ENCODE results near the gene HOXC10. TPM values are rescaled to one million over a fixed set of nuclear protein-coding genes. Genes with fewer than 3 reads are reported as not detected.

Gene HOXC10
- total and polyA plus RNA-seq, 7 experiments from 2014 or later, result not detected

DNA sequence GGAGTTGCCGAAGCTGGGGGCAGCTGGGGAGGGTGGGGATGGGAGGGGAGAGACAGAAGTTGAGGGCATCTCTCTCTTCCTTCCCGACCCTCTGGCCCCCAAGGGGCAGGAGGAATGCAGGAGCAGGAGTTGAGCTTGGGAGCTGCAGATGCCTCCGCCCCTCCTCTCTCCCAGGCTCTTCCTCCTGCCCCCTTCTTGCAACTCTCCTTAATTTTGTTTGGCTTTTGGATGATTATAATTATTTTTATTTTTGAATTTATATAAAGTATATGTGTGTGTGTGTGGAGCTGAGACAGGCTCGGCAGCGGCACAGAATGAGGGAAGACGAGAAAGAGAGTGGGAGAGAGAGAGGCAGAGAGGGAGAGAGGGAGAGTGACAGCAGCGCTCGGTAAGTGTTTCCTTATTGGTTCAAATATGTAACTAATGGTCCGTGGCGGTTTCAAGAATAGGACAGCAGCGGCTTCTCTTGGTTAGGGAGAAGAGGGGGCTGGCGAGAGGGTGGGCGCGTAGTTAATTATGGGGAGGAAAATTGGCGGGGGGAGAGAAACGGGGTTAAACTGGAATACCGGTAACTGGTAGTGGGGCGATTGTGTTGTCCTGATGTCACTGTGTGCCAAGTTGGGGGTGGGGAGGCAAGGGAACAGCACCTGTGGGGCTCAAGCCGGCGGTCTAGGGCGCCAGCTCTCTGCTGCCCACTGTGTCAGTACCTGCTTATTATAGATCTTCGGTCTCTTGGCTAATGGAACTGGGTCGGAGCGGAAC is 32.3 kb downstream of the HOXC10 start:
- peaks cover 7 to 15% of the 10 kb centered on the region in 2 donors for H3K4me1 ChIP-seq (ENCODE audit: control insufficient read depth in 2 of 2, insufficient read depth in 2 of 2, low read length in 2 of 2)
- H3K4me3 Mint-ChIP-seq, result peak overlapping the region; percentile 69 to 89 (median 84)
- intact Hi-C loops (cut with micrococcal nuclease), result loop anchor here (1.0 to 2.0 kb wide), 2 partner anchors 11 to 14 kb away; no protein-coding TSS in a partner anchor
- H3K36me3 ChIP-seq (ENCODE audit: control insufficient read depth in 2 of 3, insufficient read depth in 3 of 3, low read length in 3 of 3), result no peaks in the 10 kb centered on the region
- no peaks in the 10 kb centered on the region for H3K36me3 Mint-ChIP-seq
- no peak for DNase-seq
- H3K4me3 ChIP-seq (ENCODE audit: low read length), result peak overlapping the region; percentile 58
- ChIA-PET POLR2A (interaction anchor here (0.7 to 1.4 kb wide), 6 partner anchors 8 to 371 kb away, joined by 3 to 6 read pairs (median 4); no protein-coding TSS in a partner anchor), CTCF (interaction anchor here (0.8 to 1.8 kb wide), 5 partner anchors 11 to 184 kb away, joined by 3 to 8 read pairs (median 3); partner anchors contain the start of gene HOXC5)
- ATAC-seq, result peak; percentile 31
- no peak overlapping the region for H3K27ac ChIP-seq (ENCODE audit: low read depth, low read length)
- H3K27ac Mint-ChIP-seq, result peak overlapping the region in 4 of 9 donors; percentile 19 to 72 (median 29)
- no peaks in the 10 kb centered on the region for H3K9me3 ChIP-seq (ENCODE audit: control insufficient read depth in 2 of 3, low read length in 3 of 3)
- H3K27me3 Mint-ChIP-seq, result peaks cover 69 to 92% (median 78%) of the 10 kb centered on the region in 5 donors
- H3K27me3 ChIP-seq (ENCODE audit: control insufficient read depth in 2 of 2, insufficient read depth in 2 of 2, low read length in 2 of 2), result peaks cover 16 to 55% of the 10 kb centered on the region in 2 donors
- H3K4me1 Mint-ChIP-seq, result peaks cover 6 to 33% (median 18%) of the 10 kb centered on the region in 7 donors
- peaks cover 0 to 4% (median 0%) of the 10 kb centered on the region in 11 donors for H3K9me3 Mint-ChIP-seq

DNA sequence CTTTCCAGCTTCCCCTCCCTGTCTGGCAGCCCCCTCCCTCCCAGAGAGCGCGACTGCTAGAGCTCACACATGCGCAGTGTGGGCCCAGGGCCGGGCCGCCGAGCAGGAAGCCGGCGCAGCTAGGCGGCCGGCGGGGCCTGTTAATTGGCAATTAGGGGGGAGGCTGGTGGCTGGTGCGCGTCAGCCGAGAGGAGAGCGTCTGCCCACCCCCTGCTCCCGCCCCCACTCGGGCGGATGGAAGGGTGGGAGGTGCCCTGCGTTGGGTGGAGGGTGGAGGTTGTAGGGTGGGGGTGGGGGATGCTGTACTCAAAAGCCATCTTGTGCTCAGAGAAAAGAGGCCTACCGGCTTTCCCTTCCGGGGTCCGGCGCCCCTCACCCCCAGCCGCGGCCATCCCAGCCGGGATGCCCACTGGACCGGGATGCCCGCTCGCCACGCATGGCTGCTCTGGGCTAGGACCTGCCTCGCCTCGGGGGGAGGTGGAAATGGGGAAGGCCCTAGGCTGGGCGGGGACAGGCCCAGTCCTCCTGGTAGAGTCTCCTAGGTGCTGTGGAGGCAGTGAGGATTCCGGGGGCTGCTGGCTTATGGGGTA is 33.0 kb downstream of the HOXC10 start:
- POLR2A ChIA-PET, result interaction anchor here (1.0 kb wide), 1 partner anchor 183 kb away, joined by 4 read pairs; no protein-coding TSS in a partner anchor
- peak; percentile 50 to 73 (median 67) for DNase-seq
- ATAC-seq, result peak; percentile 86
- peaks cover 68 to 92% (median 78%) of the 10 kb centered on the region in 5 donors for H3K27me3 Mint-ChIP-seq
- no peaks in the 10 kb centered on the region for H3K36me3 Mint-ChIP-seq
- H3K9me3 ChIP-seq (ENCODE audit: control insufficient read depth in 2 of 3, low read length in 3 of 3), result no peaks in the 10 kb centered on the region
- peaks cover 7 to 15% of the 10 kb centered on the region in 2 donors for H3K4me1 ChIP-seq (ENCODE audit: control insufficient read depth in 2 of 2, insufficient read depth in 2 of 2, low read length in 2 of 2)
- intact Hi-C loops (cut with micrococcal nuclease), result loop anchor here (1.0 to 2.0 kb wide), 3 partner anchors 12 to 15 kb away; no protein-coding TSS in a partner anchor
- CTCF ChIA-PET, result interaction anchor here (0.9 to 1.8 kb wide), 4 partner anchors 11 to 183 kb away, joined by 3 to 8 read pairs (median 4); partner anchors contain the start of gene HOXC5
- no peaks in the 10 kb centered on the region for H3K36me3 ChIP-seq (ENCODE audit: control insufficient read depth in 2 of 3, insufficient read depth in 3 of 3, low read length in 3 of 3)
- H3K27ac ChIP-seq (ENCODE audit: low read depth, low read length), result no peak overlapping the region
- H3K27me3 ChIP-seq (ENCODE audit: control insufficient read depth in 2 of 2, insufficient read depth in 2 of 2, low read length in 2 of 2), result peaks cover 16 to 58% of the 10 kb centered on the region in 2 donors
- H3K27ac Mint-ChIP-seq, result peak overlapping the region in 2 of 9 donors; percentile 10 to 42
- peak overlapping the region; percentile 58 for H3K4me3 ChIP-seq (ENCODE audit: low read length)
- peak overlapping the region; percentile 69 to 89 (median 84) for H3K4me3 Mint-ChIP-seq
- H3K9me3 Mint-ChIP-seq, result peaks cover 0 to 4% (median 0%) of the 10 kb centered on the region in 11 donors
- H3K4me1 Mint-ChIP-seq, result peaks cover 6 to 33% (median 18%) of the 10 kb centered on the region in 7 donors

DNA sequence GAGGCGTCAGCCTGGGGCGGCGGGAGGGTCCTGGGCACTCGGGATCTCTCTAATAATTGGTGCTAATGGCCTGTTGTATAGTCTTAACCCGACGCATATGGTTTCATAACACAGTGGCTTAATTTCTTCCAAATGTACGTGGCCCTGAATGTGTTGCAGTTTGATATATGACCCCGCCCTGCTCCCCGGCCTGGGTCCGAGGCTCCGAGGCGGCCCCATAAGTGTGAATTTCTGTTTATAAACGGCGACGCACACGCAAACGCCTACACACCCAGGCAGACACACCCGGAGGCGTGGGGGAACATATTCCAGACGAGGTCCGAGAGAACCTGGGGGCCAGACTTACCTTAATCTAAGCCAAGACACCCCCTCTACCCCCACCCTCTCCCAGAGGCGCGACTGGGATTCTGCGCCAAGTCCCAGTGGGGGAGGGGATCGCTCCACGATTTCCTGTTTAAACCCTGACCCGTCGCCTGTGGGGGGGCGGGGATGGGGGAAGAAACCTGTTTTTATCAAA is 33.6 kb downstream of the HOXC10 start:
- ChIA-PET CTCF (no interaction called here), POLR2A (no interaction called here)
- Histone ChIP-seq H3K27me3 (ENCODE audit: control insufficient read depth in 2 of 2, insufficient read depth in 2 of 2, low read length in 2 of 2) (peaks cover 16 to 58% of the 10 kb centered on the region in 2 donors), H3K36me3 (ENCODE audit: control insufficient read depth in 2 of 3, insufficient read depth in 3 of 3, low read length in 3 of 3) (no peaks in the 10 kb centered on the region), H3K27ac (ENCODE audit: low read depth, low read length) (no peak overlapping the region), H3K4me3 (ENCODE audit: low read length) (peak overlapping the region; percentile 58), H3K9me3 (ENCODE audit: control insufficient read depth in 2 of 3, low read length in 3 of 3) (no peaks in the 10 kb centered on the region), H3K4me1 (ENCODE audit: control insufficient read depth in 2 of 2, insufficient read depth in 2 of 2, low read length in 2 of 2) (peaks cover 7 to 15% of the 10 kb centered on the region in 2 donors)
- ATAC-seq, result no peak
- Mint-ChIP-seq H3K36me3 (no peaks in the 10 kb centered on the region), H3K4me1 (peaks cover 6 to 33% (median 18%) of the 10 kb centered on the region in 7 donors), H3K27me3 (peaks cover 68 to 92% (median 78%) of the 10 kb centered on the region in 5 donors), H3K27ac (peak overlapping the region in 1 of 9 donors; percentile 16), H3K4me3 (peak overlapping the region in 9 of 10 donors; percentile 42 to 89 (median 84)), H3K9me3 (peaks cover 0 to 4% (median 0%) of the 10 kb centered on the region in 11 donors)
- no peak for DNase-seq
- intact Hi-C loops (cut with micrococcal nuclease), result loop anchor here in 1 of 2 donors (1.0 kb wide), 1 partner anchor 14 kb away; no protein-coding TSS in a partner anchor

DNA sequence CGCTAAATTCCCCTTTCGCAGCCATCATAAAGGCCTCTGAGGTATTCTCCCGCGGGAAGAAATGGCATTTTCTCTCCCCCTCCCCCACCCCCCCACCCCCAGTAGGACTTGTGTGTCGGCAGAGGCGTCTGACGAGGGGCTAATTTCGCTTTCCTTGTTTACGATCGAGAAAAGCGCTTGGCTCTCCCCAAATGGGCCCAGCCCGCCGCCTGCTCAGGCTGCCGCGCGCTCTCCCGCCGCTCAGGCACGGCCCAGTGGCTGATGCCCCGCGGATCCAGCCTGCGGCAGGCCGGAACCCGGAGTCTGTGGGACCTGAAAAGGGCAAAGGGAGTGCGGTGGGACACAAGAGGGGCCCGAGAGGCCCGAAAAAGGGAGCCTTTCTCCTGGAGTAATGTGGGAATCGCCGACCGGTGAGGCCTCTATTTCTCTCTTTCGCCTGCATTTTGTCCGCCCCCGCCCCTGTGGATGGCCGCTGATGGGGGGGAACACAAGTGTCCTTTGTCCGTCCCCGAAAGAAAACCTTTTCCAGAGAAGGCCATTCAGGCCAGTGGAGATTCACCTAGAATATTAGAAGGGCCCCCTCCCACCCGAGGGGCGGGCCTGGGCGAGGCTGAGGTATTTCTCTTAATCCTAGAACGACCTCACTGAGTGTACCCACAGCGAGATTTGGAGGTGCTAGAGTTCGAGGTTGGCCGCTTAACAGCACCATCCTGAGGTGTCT is 34.3 kb downstream of the HOXC10 start:
- DNase-seq, result no peak
- Histone ChIP-seq H3K27ac (ENCODE audit: low read depth, low read length) (no peak overlapping the region), H3K36me3 (ENCODE audit: control insufficient read depth in 2 of 3, insufficient read depth in 3 of 3, low read length in 3 of 3) (no peaks in the 10 kb centered on the region), H3K9me3 (ENCODE audit: control insufficient read depth in 2 of 3, low read length in 3 of 3) (no peaks in the 10 kb centered on the region), H3K4me1 (ENCODE audit: control insufficient read depth in 2 of 2, insufficient read depth in 2 of 2, low read length in 2 of 2) (peaks cover 7 to 15% of the 10 kb centered on the region in 2 donors), H3K27me3 (ENCODE audit: control insufficient read depth in 2 of 2, insufficient read depth in 2 of 2, low read length in 2 of 2) (peaks cover 16 to 51% of the 10 kb centered on the region in 2 donors), H3K4me3 (ENCODE audit: low read length) (no peak overlapping the region)
- Mint-ChIP-seq H3K9me3 (peaks cover 0 to 3% (median 0%) of the 10 kb centered on the region in 11 donors), H3K36me3 (no peaks in the 10 kb centered on the region), H3K4me3 (peak overlapping the region in 5 of 10 donors; percentile 7 to 66 (median 29)), H3K4me1 (peaks cover 6 to 33% (median 18%) of the 10 kb centered on the region in 7 donors), H3K27ac (no peak overlapping the region), H3K27me3 (peaks cover 71 to 91% (median 78%) of the 10 kb centered on the region in 5 donors)
- intact Hi-C loops (cut with micrococcal nuclease), result no loop called here
- ChIA-PET POLR2A (no interaction called here), CTCF (no interaction called here)
- ATAC-seq, result no peak

DNA sequence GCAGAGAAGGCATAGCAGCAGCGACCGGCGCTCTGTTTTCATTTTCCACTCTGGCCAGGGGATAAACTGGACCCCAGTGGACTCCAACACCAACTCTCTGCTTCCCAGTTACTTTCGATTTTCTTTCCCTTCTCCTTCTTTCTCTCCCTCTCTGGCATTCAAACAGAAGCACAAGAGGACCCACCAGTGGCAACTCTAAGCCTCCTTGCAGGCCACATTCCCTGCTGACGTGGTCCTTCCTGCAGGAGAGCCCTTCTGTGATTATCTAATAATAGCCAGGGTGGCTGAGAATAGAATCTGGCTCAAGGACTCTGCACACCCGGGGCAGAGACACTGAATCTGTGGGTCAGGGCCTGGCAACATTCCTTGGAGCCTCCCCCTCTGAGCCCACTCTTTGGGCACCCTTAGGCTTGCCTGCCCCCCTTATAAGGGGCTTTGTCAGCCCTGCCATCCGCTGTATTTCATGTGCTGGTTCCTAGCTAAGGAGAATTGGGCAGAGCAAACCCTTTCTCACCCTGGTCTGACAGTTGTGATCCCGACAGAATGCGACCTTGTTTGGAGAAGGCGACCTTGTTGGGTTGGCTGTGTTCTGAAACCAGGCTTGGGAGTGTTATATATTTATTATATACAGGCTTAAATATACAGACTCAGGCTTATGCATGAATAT is 35.1 kb downstream of the HOXC10 start:
- intact Hi-C loops (cut with micrococcal nuclease), result no loop called here
- ChIA-PET POLR2A (no interaction called here), CTCF (interaction anchor here (0.7 kb wide), 1 partner anchor 188 kb away, joined by 3 read pairs; no protein-coding TSS in a partner anchor)
- H3K4me3 ChIP-seq (ENCODE audit: low read length), result no peak overlapping the region
- no peaks in the 10 kb centered on the region for H3K36me3 ChIP-seq (ENCODE audit: control insufficient read depth in 2 of 3, insufficient read depth in 3 of 3, low read length in 3 of 3)
- ATAC-seq (no peak), DNase-seq (no peak)
- peak overlapping the region in 4 of 10 donors; percentile 7 to 69 (median 46) for H3K4me3 Mint-ChIP-seq
- no peak overlapping the region for H3K27ac Mint-ChIP-seq
- no peaks in the 10 kb centered on the region for H3K9me3 ChIP-seq (ENCODE audit: control insufficient read depth in 2 of 3, low read length in 3 of 3)
- H3K27me3 Mint-ChIP-seq, result peaks cover 68 to 91% (median 75%) of the 10 kb centered on the region in 5 donors
- peaks cover 0 to 3% (median 0%) of the 10 kb centered on the region in 11 donors for H3K9me3 Mint-ChIP-seq
- H3K27ac ChIP-seq (ENCODE audit: low read depth, low read length), result no peak overlapping the region
- no peaks in the 10 kb centered on the region for H3K36me3 Mint-ChIP-seq
- H3K27me3 ChIP-seq (ENCODE audit: control insufficient read depth in 2 of 2, insufficient read depth in 2 of 2, low read length in 2 of 2), result peaks cover 11 to 42% of the 10 kb centered on the region in 2 donors
- H3K4me1 ChIP-seq (ENCODE audit: control insufficient read depth in 2 of 2, insufficient read depth in 2 of 2, low read length in 2 of 2), result peaks cover under 1 to 15% of the 10 kb centered on the region in 2 donors
- peaks cover 0 to 26% (median 13%) of the 10 kb centered on the region in 7 donors for H3K4me1 Mint-ChIP-seq
